ENCODE data around the gene VPS13C.

VPS13C gene

GRCh38 chr15:61807281-61807929 is 252.8 kb downstream of the VPS13C start:
- no peak for DNase-seq

All from activated T-cell treated with anti-CD3 and anti-CD28 coated beads, Interleukin-2, amount 50 U/mL, for 48 hours (primary cell).